GM23338 (cell line): ENCODE data around the gene ZNF292. TPM values are rescaled to one million over a fixed set of nuclear protein-coding genes. Genes with fewer than 3 reads are reported as not detected.

Experiments used
- ATAC-seq: fragments of 200-7000 bp; cut with Tn5 transposase; 3 replicates; pipeline ENCODE4 v1.9.1; 2020
- DNase-seq: peaks from one replicate; pipeline ENCODE4 v3.0.0-alpha.2; 2015; ENCODE audit warnings: low spot score
- H2AFZ ChIP-seq: fragments of 200-600 bp; sonication (generic); 2 replicates; pipeline ENCODE4 v1.8.0; 2016; ENCODE audit warnings: antibody characterized with exemption, mild to moderate bottlenecking, moderate library complexity
- H3F3A ChIP-seq: fragments of 200-600 bp; sonication (generic); replicated peaks from 2 replicates; pipeline ENCODE4 v1.8.0; 2017; ENCODE audit warnings: antibody characterized with exemption, mixed run types, low read depth
- H3K27ac ChIP-seq: fragments of 200-600 bp; sonication (generic); 2 replicates; pipeline ENCODE4 v1.6.1; 2016; ENCODE audit warnings: low read depth
- H3K27me3 ChIP-seq: fragments of 200-600 bp; sonication (generic); 2 replicates; pipeline ENCODE4 v1.8.0; 2016; ENCODE audit warnings: mild to moderate bottlenecking, mixed run types, moderate library complexity; ENCODE audit not compliant: insufficient read depth
- H3K36me3 ChIP-seq: fragments of 200-600 bp; sonication (generic); 2 replicates; pipeline ENCODE4 v1.8.0; 2016; ENCODE audit warnings: mild to moderate bottlenecking; ENCODE audit not compliant: insufficient read depth
- H3K4me1 ChIP-seq: fragments of 200-600 bp; sonication (generic); 2 replicates; pipeline ENCODE4 v1.8.0; 2016; ENCODE audit warnings: mild to moderate bottlenecking, moderate library complexity; ENCODE audit not compliant: insufficient read depth
- H3K4me2 ChIP-seq: fragments of 200-600 bp; sonication (generic); 2 replicates; pipeline ENCODE4 v1.7.1; 2017; ENCODE audit warnings: mixed run types
- H3K4me3 ChIP-seq: fragments of 200-600 bp; sonication (generic); 2 replicates; pipeline ENCODE4 v1.6.1; 2016; ENCODE audit warnings: mixed run types
- H3K79me2 ChIP-seq: fragments of 200-600 bp; sonication (generic); replicated peaks from 2 replicates; pipeline ENCODE4 v1.8.0; 2017; ENCODE audit warnings: mild to moderate bottlenecking; ENCODE audit not compliant: insufficient read depth
- H3K9me2 ChIP-seq: fragments of 200-600 bp; sonication (generic); 2 replicates; pipeline ENCODE4 v1.8.0; 2017; ENCODE audit not compliant: insufficient read depth
- H4K20me1 ChIP-seq: fragments of 200-600 bp; sonication (generic); replicated peaks from 2 replicates; pipeline ENCODE4 v1.8.0; 2017; ENCODE audit warnings: mild to moderate bottlenecking; ENCODE audit not compliant: insufficient read depth
- H3K27ac Mint-ChIP-seq: 2 replicates; pipeline ENCODE4 v1.8.0; 2020; ENCODE audit warnings: inconsistent platforms, mild to moderate bottlenecking, moderate library complexity, mixed read lengths
- H3K27me3 Mint-ChIP-seq: 3 replicates; pipeline ENCODE4 v1.8.0; 2022; ENCODE audit warnings: low read depth, mild to moderate bottlenecking, moderate library complexity, mixed read lengths, inconsistent platforms; ENCODE audit not compliant: insufficient read depth, poor library complexity
- H3K36me3 Mint-ChIP-seq: 3 replicates; pipeline ENCODE4 v1.8.0; 2021; ENCODE audit warnings: low read depth, mild to moderate bottlenecking, inconsistent platforms, moderate library complexity, mixed read lengths
- H3K4me1 Mint-ChIP-seq: 3 replicates; pipeline ENCODE4 v1.8.0; 2020; ENCODE audit warnings: mild to moderate bottlenecking, inconsistent platforms, mixed read lengths
- H3K4me3 Mint-ChIP-seq: 3 replicates; pipeline ENCODE4 v1.8.0; 2021; ENCODE audit warnings: moderate library complexity, mild to moderate bottlenecking, inconsistent platforms, mixed read lengths
- H3K9me3 Mint-ChIP-seq: 3 replicates; pipeline ENCODE4 v1.8.0; 2020; ENCODE audit warnings: moderate library complexity, mild to moderate bottlenecking, inconsistent platforms, mixed read lengths
- CTCF ChIP-seq, 2 experiments: fragments of 200-600 bp in 1 of 2; sonication (generic) in 1 of 2; conservative IDR thresholded peaks; 2 replicates each; pipeline versions ENCODE4 v1.5.1 to v1.6.1; 2016 to 2017; ENCODE audit warnings: antibody characterized with exemption in 2 of 2, low read depth in 2 of 2, mild to moderate bottlenecking in 2 of 2, moderate library complexity in 1 of 2
- EZH2 ChIP-seq: fragments of 200-600 bp; sonication (generic); IDR thresholded peaks from one replicate; pipeline ENCODE4 v1.8.0; 2017; ENCODE audit warnings: antibody characterized with exemption, mild to moderate bottlenecking, low read depth; ENCODE audit not compliant: unreplicated experiment
- NANOG ChIP-seq: IDR thresholded peaks from 2 replicates; pipeline ENCODE4 v1.6.1; 2016; ENCODE audit warnings: antibody characterized with exemption, borderline replicate concordance
- STAT1 ChIP-seq: IDR thresholded peaks from one replicate; pipeline ENCODE4 v1.6.1; 2016; ENCODE audit warnings: antibody characterized with exemption; ENCODE audit not compliant: unreplicated experiment
- ZNF114 ChIP-seq: fragments of 250-450 bp; sonication (Bioruptor Pico); IDR thresholded peaks from 2 replicates; pipeline ENCODE4 v1.5.0; 2020; ENCODE audit warnings: mild to moderate bottlenecking, moderate library complexity
- ZNF462 ChIP-seq: fragments of 250-450 bp; sonication (Bioruptor Pico); IDR thresholded peaks from 2 replicates; pipeline ENCODE4 v1.5.0; 2020; ENCODE audit warnings: mild to moderate bottlenecking, moderate library complexity
- polyA plus RNA-seq: library from polyadenylated mRNA; unstranded; fragments of >200 nt; fragmentation: Nextera tagmentation; extraction: Ambion mirVana; gene quantifications from 2 replicates; pipeline ENCODE4 v1.2.1, GENCODE V29; 2016
- total RNA-seq: library from RNA; depleted of rRNA; stranded (reverse); fragments of >200 nt; shearing (Covaris generic); gene quantifications from 2 replicates; pipeline ENCODE4 v1.2.3, GENCODE V29; 2014

Gene ZNF292
- total and polyA plus RNA-seq, 2 experiments from 2014 or later: 45.7 to 67.9 TPM

GRCh38 chr6:87171938-87172633 is 16.7 kb downstream of the ZNF292 start:
- TF ChIP-seq NANOG: peak; percentile 94
- no peak for TF ChIP-seq ZNF462 (CRISPR knock-in tag)
- H3K27ac ChIP-seq: peak overlapping the region; percentile 88

GRCh38 chr6:87174078-87174579 is 18.8 kb downstream of the ZNF292 start:
- peak; percentile 48 for DNase-seq
- Histone ChIP-seq H3K4me1 (peaks cover 81% of the 10 kb centered on the region), H3F3A (no peaks in the 10 kb centered on the region), H3K4me2 (peak overlapping the region; percentile 58), H3K27ac (peak overlapping the region; percentile 68), H3K27me3 (no peaks in the 10 kb centered on the region), H3K9me2 (no peaks in the 10 kb centered on the region), H3K79me2 (peaks cover 97% of the 10 kb centered on the region), H2AFZ (no peak overlapping the region), H4K20me1 (no peaks in the 10 kb centered on the region), H3K36me3 (no peaks in the 10 kb centered on the region), H3K4me3 (no peak overlapping the region)
- Mint-ChIP-seq H3K27me3 (peaks cover under 1% of the 10 kb centered on the region), H3K4me1 (peaks cover 73% of the 10 kb centered on the region), H3K36me3 (peaks cover 13% of the 10 kb centered on the region; the same call in 2 of the 3 replicates), H3K4me3 (no peak overlapping the region), H3K27ac (no peak overlapping the region), H3K9me3 (no peaks in the 10 kb centered on the region)
- peak; percentile 33 for ATAC-seq
- TF ChIP-seq EZH2: no peak
- no peak for TF ChIP-seq CTCF (conservative IDR thresholded peaks at IDR 0.05; ENCODE audit: low read depth in 2 of 2)
- no peak for TF ChIP-seq ZNF114 (CRISPR knock-in tag)
- no peak for TF ChIP-seq STAT1

More at GRCh38 chr6:87171938-87172633, 16.7 kb downstream of the ZNF292 start:
- Histone ChIP-seq H3K4me2 (peak overlapping the region; percentile 36), H3K79me2 (peaks cover 97% of the 10 kb centered on the region), H3F3A (no peaks in the 10 kb centered on the region), H3K36me3 (no peaks in the 10 kb centered on the region), H3K4me3 (peak overlapping the region; percentile 12), H2AFZ (no peak overlapping the region), H3K27me3 (no peaks in the 10 kb centered on the region), H3K9me2 (no peaks in the 10 kb centered on the region), H3K4me1 (peaks cover 70% of the 10 kb centered on the region), H4K20me1 (no peaks in the 10 kb centered on the region)
- H3K27me3 Mint-ChIP-seq: peaks cover 3% of the 10 kb centered on the region
- peak overlapping the region; percentile 63; the same call in 1 of the 2 replicates for H3K27ac Mint-ChIP-seq
- peaks cover 9% of the 10 kb centered on the region; the same call in 1 of the 3 replicates for H3K36me3 Mint-ChIP-seq
- H3K4me3 Mint-ChIP-seq: peak overlapping the region; percentile 39
- peak; percentile 82 for ATAC-seq
- no peaks in the 10 kb centered on the region for H3K9me3 Mint-ChIP-seq
- DNase-seq: peak; percentile 69
- H3K4me1 Mint-ChIP-seq: peaks cover 69% of the 10 kb centered on the region
